Liver (tissue), 3 donors: ENCODE results near the gene GLRX5.
A peak's percentile ranks its signal among the peaks of the same experiment; 100 is the strongest.

Experiments
- GABPA ChIP-seq, 2 donors: IDR thresholded peaks in 1 of 2; conservative IDR thresholded peaks in 1 of 2; 2 replicates each; pipeline ENCODE4 v1.6.1; 2016; ENCODE audit warnings: antibody characterized with exemption in 2 of 2, mild to moderate bottlenecking in 1 of 2, moderate library complexity in 1 of 2
- JUND ChIP-seq, 2 donors: IDR thresholded peaks; 2 replicates each; pipeline ENCODE4 v1.6.1; 2016; ENCODE audit warnings: antibody characterized with exemption in 2 of 2
- RXRA ChIP-seq, 2 donors: IDR thresholded peaks; 2 replicates each; pipeline ENCODE4 v1.6.1; 2017 to 2018; ENCODE audit warnings: antibody characterized with exemption in 2 of 2, mild to moderate bottlenecking in 1 of 2
- SP1 ChIP-seq: IDR thresholded peaks from 2 replicates; pipeline ENCODE4 v1.6.1; 2018; ENCODE audit warnings: antibody characterized with exemption, mild to moderate bottlenecking
- YY1 ChIP-seq: IDR thresholded peaks from 2 replicates; pipeline ENCODE4 v1.6.1; 2016; ENCODE audit warnings: antibody characterized with exemption, mild to moderate bottlenecking
- TF ChIP-seq, protein P1 (sequence below): IDR thresholded peaks from 2 replicates; pipeline ENCODE4 v1.6.1; 2016; ENCODE audit warnings: antibody characterized with exemption
- TF ChIP-seq, protein P2 (sequence below): fragments of 150-350 bp; IDR thresholded peaks from 2 replicates; pipeline ENCODE4 v1.5.1; 2017; ENCODE audit warnings: improper control_type of control experiment, low read depth, low read length; ENCODE audit not compliant: missing input control
- TF ChIP-seq, protein P3 (sequence below): IDR thresholded peaks from 2 replicates; pipeline ENCODE4 v1.6.1; 2016; ENCODE audit warnings: antibody characterized with exemption
- TF ChIP-seq, protein P4 (sequence below): IDR thresholded peaks from 2 replicates; pipeline ENCODE4 v1.6.1; 2016; ENCODE audit warnings: antibody characterized with exemption, mild to moderate bottlenecking
- donor health status: healthy.
- donor health status: healthy.

DNA sequence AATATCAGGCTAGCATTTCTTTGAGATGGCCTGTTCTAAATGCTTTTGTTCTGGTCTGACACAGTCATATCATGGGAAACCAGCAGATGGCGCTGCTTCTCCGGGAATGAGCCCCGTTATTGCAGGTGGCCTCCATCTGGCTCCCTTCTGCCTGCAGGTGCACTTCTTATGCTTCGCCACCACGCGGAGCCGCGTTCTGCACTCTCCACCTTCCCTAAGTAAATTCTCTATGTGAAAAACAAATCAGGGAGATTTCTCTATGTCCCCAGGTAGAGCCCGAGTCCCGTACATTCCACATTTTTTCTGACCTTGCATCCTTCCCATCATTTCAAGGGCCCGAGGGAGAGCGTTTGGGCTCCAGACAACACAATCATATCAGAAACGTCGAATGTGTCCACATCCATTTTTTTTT is 26.2 kb downstream of the GLRX5 start:
- TF ChIP-seq, protein P1, sequence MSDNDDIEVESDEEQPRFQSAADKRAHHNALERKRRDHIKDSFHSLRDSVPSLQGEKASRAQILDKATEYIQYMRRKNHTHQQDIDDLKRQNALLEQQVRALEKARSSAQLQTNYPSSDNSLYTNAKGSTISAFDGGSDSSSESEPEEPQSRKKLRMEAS = peak; percentile 22
- TF ChIP-seq, protein P2, sequence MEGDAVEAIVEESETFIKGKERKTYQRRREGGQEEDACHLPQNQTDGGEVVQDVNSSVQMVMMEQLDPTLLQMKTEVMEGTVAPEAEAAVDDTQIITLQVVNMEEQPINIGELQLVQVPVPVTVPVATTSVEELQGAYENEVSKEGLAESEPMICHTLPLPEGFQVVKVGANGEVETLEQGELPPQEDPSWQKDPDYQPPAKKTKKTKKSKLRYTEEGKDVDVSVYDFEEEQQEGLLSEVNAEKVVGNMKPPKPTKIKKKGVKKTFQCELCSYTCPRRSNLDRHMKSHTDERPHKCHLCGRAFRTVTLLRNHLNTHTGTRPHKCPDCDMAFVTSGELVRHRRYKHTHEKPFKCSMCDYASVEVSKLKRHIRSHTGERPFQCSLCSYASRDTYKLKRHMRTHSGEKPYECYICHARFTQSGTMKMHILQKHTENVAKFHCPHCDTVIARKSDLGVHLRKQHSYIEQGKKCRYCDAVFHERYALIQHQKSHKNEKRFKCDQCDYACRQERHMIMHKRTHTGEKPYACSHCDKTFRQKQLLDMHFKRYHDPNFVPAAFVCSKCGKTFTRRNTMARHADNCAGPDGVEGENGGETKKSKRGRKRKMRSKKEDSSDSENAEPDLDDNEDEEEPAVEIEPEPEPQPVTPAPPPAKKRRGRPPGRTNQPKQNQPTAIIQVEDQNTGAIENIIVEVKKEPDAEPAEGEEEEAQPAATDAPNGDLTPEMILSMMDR = peak; percentile 100
- TF ChIP-seq, protein P3, sequence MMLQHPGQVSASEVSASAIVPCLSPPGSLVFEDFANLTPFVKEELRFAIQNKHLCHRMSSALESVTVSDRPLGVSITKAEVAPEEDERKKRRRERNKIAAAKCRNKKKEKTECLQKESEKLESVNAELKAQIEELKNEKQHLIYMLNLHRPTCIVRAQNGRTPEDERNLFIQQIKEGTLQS = no peak
- TF ChIP-seq YY1 (peak; percentile 25), SP1 (no peak), RXRA (IDR thresholded peaks at IDR 0.05) (peak in 1 of 2 donors; percentile 16), JUND (IDR thresholded peaks at IDR 0.05) (no peak), GABPA (IDR thresholded peaks at IDR 0.05 in 1 of 2, conservative IDR thresholded peaks at IDR 0.05 in 1 of 2) (no peak)
- TF ChIP-seq, protein P4, sequence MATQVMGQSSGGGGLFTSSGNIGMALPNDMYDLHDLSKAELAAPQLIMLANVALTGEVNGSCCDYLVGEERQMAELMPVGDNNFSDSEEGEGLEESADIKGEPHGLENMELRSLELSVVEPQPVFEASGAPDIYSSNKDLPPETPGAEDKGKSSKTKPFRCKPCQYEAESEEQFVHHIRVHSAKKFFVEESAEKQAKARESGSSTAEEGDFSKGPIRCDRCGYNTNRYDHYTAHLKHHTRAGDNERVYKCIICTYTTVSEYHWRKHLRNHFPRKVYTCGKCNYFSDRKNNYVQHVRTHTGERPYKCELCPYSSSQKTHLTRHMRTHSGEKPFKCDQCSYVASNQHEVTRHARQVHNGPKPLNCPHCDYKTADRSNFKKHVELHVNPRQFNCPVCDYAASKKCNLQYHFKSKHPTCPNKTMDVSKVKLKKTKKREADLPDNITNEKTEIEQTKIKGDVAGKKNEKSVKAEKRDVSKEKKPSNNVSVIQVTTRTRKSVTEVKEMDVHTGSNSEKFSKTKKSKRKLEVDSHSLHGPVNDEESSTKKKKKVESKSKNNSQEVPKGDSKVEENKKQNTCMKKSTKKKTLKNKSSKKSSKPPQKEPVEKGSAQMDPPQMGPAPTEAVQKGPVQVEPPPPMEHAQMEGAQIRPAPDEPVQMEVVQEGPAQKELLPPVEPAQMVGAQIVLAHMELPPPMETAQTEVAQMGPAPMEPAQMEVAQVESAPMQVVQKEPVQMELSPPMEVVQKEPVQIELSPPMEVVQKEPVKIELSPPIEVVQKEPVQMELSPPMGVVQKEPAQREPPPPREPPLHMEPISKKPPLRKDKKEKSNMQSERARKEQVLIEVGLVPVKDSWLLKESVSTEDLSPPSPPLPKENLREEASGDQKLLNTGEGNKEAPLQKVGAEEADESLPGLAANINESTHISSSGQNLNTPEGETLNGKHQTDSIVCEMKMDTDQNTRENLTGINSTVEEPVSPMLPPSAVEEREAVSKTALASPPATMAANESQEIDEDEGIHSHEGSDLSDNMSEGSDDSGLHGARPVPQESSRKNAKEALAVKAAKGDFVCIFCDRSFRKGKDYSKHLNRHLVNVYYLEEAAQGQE = no peak
